Stimulated activated CD4-positive, alpha-beta T cell treated with anti-CD3 and anti-CD28 coated beads, TNF-alpha, amount 100 ng/mL, for 4 hours (primary cell): ENCODE measurements around the gene DPM2.

Experiments used
- DNase-seq, 3 experiments: peaks; one replicate each; pipeline ENCODE4 v3.0.0-alpha.2; 2020; ENCODE audit warnings: low read depth in 3 of 3

DPM2 gene

GRCh38 chr9:127937388-127938297 is at the start of gene DPM2:
TSS of gene DPM2 (minus strand) at chr9:127937854. CDS start at chr9:127937820, 34 bp downstream.
- peak; percentile 71 to 75 (median 71) for DNase-seq

- DNase-seq, result no peak
Observed at GRCh38 chr9:127987103-127987614, 49.5 kb upstream of the DPM2 start.

- DNase-seq, result no peak
Observed at GRCh38 chr9:127985011-127985410, 47.4 kb upstream of the DPM2 start.

GRCh38 chr9:127983847-127984289 is 46.2 kb upstream of the DPM2 start:
- DNase-seq, result no peak

GRCh38 chr9:127982912-127983311 is 45.3 kb upstream of the DPM2 start:
- no peak for DNase-seq

- no peak for DNase-seq
Observed at GRCh38 chr9:127981559-127982121, 44.0 kb upstream of the DPM2 start.

- peak; percentile 94 to 98 (median 97) for DNase-seq
Observed at GRCh38 chr9:127980706-127981558, 43.3 kb upstream of the DPM2 start, which contains the start of gene EEIG1. TSS of gene EEIG1 (minus strand) at chr9:127980989. CDS start at chr9:127980137, 852 bp downstream.

GRCh38 chr9:127980060-127980705 is 42.5 kb upstream of the DPM2 start:
- peak in 1 of 3 experiments; percentile 37 for DNase-seq

- DNase-seq, result no peak
Observed at GRCh38 chr9:127979333-127980059, 41.8 kb upstream of the DPM2 start.

GRCh38 chr9:127979015-127979332 is 41.3 kb upstream of the DPM2 start:
- DNase-seq, result no peak

- no peak for DNase-seq
Observed at GRCh38 chr9:127977884-127978647, 40.4 kb upstream of the DPM2 start.

- DNase-seq, result no peak
Observed at GRCh38 chr9:127977009-127977883, 39.6 kb upstream of the DPM2 start.

GRCh38 chr9:127976498-127976897 is 38.8 kb upstream of the DPM2 start:
- no peak for DNase-seq

- no peak for DNase-seq
Observed at GRCh38 chr9:127975376-127976315, 38.0 kb upstream of the DPM2 start.

- no peak for DNase-seq
Observed at GRCh38 chr9:127974769-127975261, 37.2 kb upstream of the DPM2 start.

- no peak for DNase-seq
Observed at GRCh38 chr9:127974001-127974768, 36.5 kb upstream of the DPM2 start.
